Activated naive CD4-positive, alpha-beta T cell treated with anti-CD3 and anti-CD28 coated beads for 36 hours (primary cell): ENCODE data around the gene GRM5. TPM values are rescaled to one million over a fixed set of nuclear protein-coding genes. Genes with fewer than 3 reads are reported as not detected.

Source experiments
- CTCF ChIA-PET: fragments of 350-600 bp; sonication (Branson Sonifier 250); formaldehyde crosslinking; loops from one replicate; lab custom pipeline; 2021; ENCODE audit warnings: antibody characterized with exemption; lab: Charles Lee
- DNase-seq: peaks from one replicate; pipeline ENCODE4 v3.0.0-alpha.2; 2020
- H3K27ac Mint-ChIP-seq: one replicate; pipeline ENCODE4 v1.8.0; 2021; ENCODE audit warnings: mild to moderate bottlenecking, mixed read lengths
- H3K27me3 Mint-ChIP-seq: one replicate; pipeline ENCODE4 v1.8.0; 2021; ENCODE audit warnings: low read depth, mixed read lengths
- H3K36me3 Mint-ChIP-seq: one replicate; pipeline ENCODE4 v1.8.0; 2021; ENCODE audit warnings: low read depth, mixed read lengths
- H3K4me1 Mint-ChIP-seq: one replicate; pipeline ENCODE4 v1.8.0; 2021; ENCODE audit warnings: low read depth, mixed read lengths
- H3K4me3 Mint-ChIP-seq: one replicate; pipeline ENCODE4 v1.8.0; 2021; ENCODE audit warnings: mild to moderate bottlenecking, moderate library complexity, mixed read lengths
- H3K9me3 Mint-ChIP-seq: one replicate; pipeline ENCODE4 v1.8.0; 2021; ENCODE audit warnings: mixed read lengths
- intact Hi-C: fragments of 100-400 bp; cut with micrococcal nuclease; formaldehyde crosslinking; loops from one replicate; pipeline ENCODE4 v1.15.1; 2023
- total RNA-seq, 2 experiments: library from RNA; stranded (reverse); gene quantifications; one replicate each; pipeline ENCODE4 v1.2.3, GENCODE V29; 2021

The GRM5 gene
- total RNA-seq, 2 experiments from 2014 or later: not detected

DNA sequence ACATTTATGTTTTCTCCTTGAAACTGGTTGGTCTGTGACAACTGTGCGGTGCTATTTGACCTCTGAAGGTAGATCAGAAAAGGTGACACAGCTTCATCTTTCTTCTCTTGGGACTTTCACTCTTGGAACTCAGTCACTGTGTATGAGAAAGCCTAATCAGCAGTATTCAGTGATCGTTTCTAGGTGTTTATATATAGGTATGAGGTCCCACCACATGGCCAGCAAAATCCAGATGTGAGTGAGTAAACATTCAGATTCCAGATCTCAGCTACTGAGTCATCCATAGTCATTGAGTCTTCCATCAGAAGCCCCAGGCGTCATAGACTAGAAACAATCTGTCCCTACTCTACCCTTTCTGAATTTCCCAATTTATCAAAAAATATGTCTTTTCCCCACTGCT lies 610.9 kb downstream of the GRM5 start:
- CTCF ChIA-PET: no interaction called here
- Mint-ChIP-seq H3K27ac (no peak overlapping the region), H3K9me3 (peaks cover 4% of the 10 kb centered on the region), H3K36me3 (no peaks in the 10 kb centered on the region), H3K4me3 (no peak overlapping the region), H3K4me1 (no peaks in the 10 kb centered on the region), H3K27me3 (no peaks in the 10 kb centered on the region)
- no peak for DNase-seq
- intact Hi-C loops: no loop called here

Other genes starting within 250 kb of the GRM5 start
- not detected for gene TYR, start 111.9 kb upstream of the GRM5 start, total RNA-seq